SK-N-SH (cell line): ENCODE data around the gene CRYM.
"Not testable (repeated sequence)": the region's sequence is repeated elsewhere in the genome, so short reads cannot be mapped to it uniquely, and the experiment has no call there.

Experiments used
- CTCF ChIP-seq: fragments of 200-600 bp; sonication (generic); IDR thresholded peaks from 2 replicates; pipeline ENCODE4 v1.6.1; 2017; ENCODE audit warnings: antibody characterized with exemption, mild to moderate bottlenecking, moderate library complexity
- EZH2phosphoT487 ChIP-seq: fragments of 200-600 bp; sonication (generic); IDR thresholded peaks from 2 replicates; pipeline ENCODE4 v1.6.1; 2017; ENCODE audit warnings: low read depth, mixed run types, mild to moderate bottlenecking, antibody characterized with exemption, moderate library complexity, borderline replicate concordance
- POLR2AphosphoS5 ChIP-seq: IDR thresholded peaks from 2 replicates; pipeline ENCODE4 v1.6.1; 2012; ENCODE audit warnings: low read depth, low read length

- not testable (repeated sequence) for TF ChIP-seq EZH2phosphoT487, CTCF, POLR2AphosphoS5
Measured at GRCh38 chr16:21248179-21248578, 29.9 kb downstream of the CRYM start.
